ENCODE data around the gene MYO16.
"Not testable (repeated sequence)": the region's sequence is repeated elsewhere in the genome, so short reads cannot be mapped to it uniquely, and the experiment has no call there.

Gene MYO16

GRCh38 chr13:108895220-108895704 is 265.9 kb downstream of the MYO16 start:
- no peak for DNase-seq (ENCODE audit: low read depth)

- no peak for DNase-seq (ENCODE audit: low read depth)
Measured at GRCh38 chr13:108897955-108898354, 268.5 kb downstream of the MYO16 start.

GRCh38 chr13:108902405-108903155 is 273.2 kb downstream of the MYO16 start:
- no peak for DNase-seq (ENCODE audit: low read depth)

- DNase-seq (ENCODE audit: low read depth) = no peak
Measured at GRCh38 chr13:108903613-108904012, 274.2 kb downstream of the MYO16 start.

GRCh38 chr13:108911807-108912206 is 282.4 kb downstream of the MYO16 start:
- DNase-seq (ENCODE audit: low read depth) = no peak

- DNase-seq (ENCODE audit: low read depth) = not testable (repeated sequence)
Measured at GRCh38 chr13:108913731-108914130, 284.3 kb downstream of the MYO16 start.

- no peak for DNase-seq (ENCODE audit: low read depth)
Measured at GRCh38 chr13:108915095-108915633, 285.8 kb downstream of the MYO16 start.

GRCh38 chr13:108915634-108916512 is 286.5 kb downstream of the MYO16 start:
- peak; percentile 40 for DNase-seq (ENCODE audit: low read depth)

- no peak for DNase-seq (ENCODE audit: low read depth)
Measured at GRCh38 chr13:108917581-108917980, 288.2 kb downstream of the MYO16 start.

GRCh38 chr13:108919036-108919907 is 289.9 kb downstream of the MYO16 start:
- DNase-seq (ENCODE audit: low read depth) = no peak

- DNase-seq (ENCODE audit: low read depth) = no peak
Measured at GRCh38 chr13:108920137-108920536, 290.7 kb downstream of the MYO16 start.

GRCh38 chr13:108921238-108921637 is 291.8 kb downstream of the MYO16 start:
- no peak for DNase-seq (ENCODE audit: low read depth)

GRCh38 chr13:108922108-108922507 is 292.7 kb downstream of the MYO16 start:
- DNase-seq (ENCODE audit: low read depth) = no peak

- no peak for DNase-seq (ENCODE audit: low read depth)
Measured at GRCh38 chr13:108923386-108924047, 294.1 kb downstream of the MYO16 start.

GRCh38 chr13:108924134-108924533 is 294.7 kb downstream of the MYO16 start:
- DNase-seq (ENCODE audit: low read depth) = no peak

GRCh38 chr13:108924541-108924940 is 295.1 kb downstream of the MYO16 start:
- no peak for DNase-seq (ENCODE audit: low read depth)

GRCh38 chr13:108925070-108925469 is 295.7 kb downstream of the MYO16 start:
- no peak for DNase-seq (ENCODE audit: low read depth)

GRCh38 chr13:108926862-108927261 is 297.5 kb downstream of the MYO16 start:
- DNase-seq (ENCODE audit: low read depth) = no peak

- no peak for DNase-seq (ENCODE audit: low read depth)
Measured at GRCh38 chr13:108927615-108928014, 298.2 kb downstream of the MYO16 start.

GRCh38 chr13:108929532-108930206 is 300.3 kb downstream of the MYO16 start:
- DNase-seq (ENCODE audit: low read depth) = no peak

- no peak for DNase-seq (ENCODE audit: low read depth)
Measured at GRCh38 chr13:108932196-108932595, 302.8 kb downstream of the MYO16 start.

All from activated gamma-delta T cell treated with anti-CD3 and anti-CD28 coated beads, Interleukin-2, amount 50 U/mL, for 16 hours (primary cell).